ENCODE data around the gene MAP1A. TPM values are rescaled to one million over a fixed set of nuclear protein-coding genes. Genes with fewer than 3 reads are reported as not detected.

Gene MAP1A
- 16.5 and 18.7 TPM in 2 replicates for total RNA-seq

DNA sequence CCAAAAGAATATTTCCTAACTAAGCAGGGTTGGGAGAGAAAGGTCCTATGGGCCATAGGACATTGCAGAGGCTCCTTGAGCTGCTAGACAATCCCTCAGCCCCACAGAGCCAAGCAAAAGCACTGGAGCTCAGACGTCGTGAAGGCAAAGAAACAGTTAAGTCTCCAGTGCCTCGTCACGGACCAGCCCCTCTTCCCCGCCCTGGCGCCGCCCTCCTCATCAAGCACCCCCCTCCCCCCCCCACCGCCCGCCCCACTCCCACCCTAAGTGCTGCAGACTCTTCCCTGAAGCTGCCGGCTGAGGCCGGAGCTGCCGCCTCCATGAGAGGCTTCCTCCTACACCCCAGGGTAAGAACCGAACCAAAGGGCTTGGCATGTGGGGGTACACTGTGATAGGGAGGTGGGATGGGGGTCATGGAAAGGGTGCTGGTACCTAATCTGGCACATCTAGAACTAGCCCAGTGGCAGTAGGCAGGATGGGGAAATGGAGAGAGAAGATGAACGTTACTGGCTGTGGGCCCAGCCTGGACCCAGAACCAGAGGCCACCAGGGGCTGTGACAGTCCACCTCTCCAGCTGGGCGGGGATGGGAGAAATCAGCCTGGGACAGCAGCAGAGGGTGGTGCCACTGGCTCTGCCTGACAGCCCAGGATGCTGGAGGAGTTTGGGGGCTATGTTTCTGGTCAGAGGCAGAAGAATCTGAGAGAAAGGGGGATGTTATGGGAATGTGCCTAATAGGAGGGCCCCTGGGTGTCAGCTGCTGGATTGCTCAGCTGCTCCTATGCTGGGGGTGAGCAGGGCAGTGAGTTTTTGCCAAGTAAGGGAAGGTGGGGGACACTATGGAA is at the start of gene MAP1A:
Gene MAP1A, plus strand, starts transcription at position 255 of the 843 bp plus-strand sequence. CDS start 3,866 bp downstream, outside the sequence.

DNA sequence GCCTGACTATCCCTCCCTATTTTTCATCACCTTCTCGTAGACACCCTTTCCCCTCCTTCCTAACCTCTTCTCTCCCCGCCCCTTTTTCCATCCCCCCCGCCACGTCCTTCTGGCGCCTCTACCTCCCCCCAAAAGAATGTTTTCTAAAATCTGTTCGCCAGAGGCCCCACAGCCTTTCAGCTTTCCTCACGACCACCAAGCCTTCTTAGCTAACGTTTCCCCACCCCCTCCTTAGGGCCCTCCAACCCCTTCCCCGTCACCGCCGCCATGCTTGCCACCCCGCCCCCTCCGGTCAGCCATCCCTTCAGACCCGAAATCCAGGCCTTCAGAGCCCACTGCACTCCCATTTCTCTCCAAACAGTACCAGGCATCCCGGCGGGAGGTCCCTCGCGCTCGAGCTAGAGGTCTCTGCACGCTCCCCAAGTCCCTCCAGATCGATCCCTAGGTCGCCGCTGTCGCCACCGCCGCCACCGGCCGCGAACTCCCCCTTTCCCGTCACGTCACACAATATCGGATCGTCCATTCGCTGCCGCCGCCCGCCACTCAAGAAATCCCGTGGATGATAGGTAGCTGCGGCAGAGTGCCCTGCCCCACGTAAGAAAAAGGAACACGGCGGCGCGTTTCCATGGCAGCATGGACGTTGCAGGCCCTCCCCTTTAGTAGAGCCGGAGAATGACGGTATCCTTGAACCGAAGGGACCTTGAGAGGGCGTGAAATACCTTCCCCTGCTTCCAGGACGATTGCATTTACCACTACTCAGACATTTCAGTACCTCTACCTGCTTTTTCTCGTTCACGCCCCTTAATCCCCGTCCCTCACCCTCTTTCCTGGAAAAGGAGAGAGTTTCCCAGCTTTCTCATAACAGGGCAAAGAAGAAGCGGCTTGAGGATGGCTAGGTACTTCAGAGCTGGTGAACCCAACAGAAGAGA is 24.5 kb upstream of the MAP1A start, which contains the start of gene TP53BP1:
Gene TP53BP1, minus strand, starts transcription at position 484 of the 929 bp plus-strand sequence. Its CDS starts 113 bp downstream, at position 371.

Other genes with a start within 250 kb of the MAP1A start
- not detected in 2 replicates for gene TGM7, start 215.4 kb upstream of the MAP1A start, total RNA-seq
- gene LCMT2, start 187.0 kb upstream of the MAP1A start, total RNA-seq = 3.7 and 5.5 TPM in 2 replicates
- gene ZSCAN29, start 146.6 kb upstream of the MAP1A start, total RNA-seq = 9.2 and 9.7 TPM in 2 replicates
- 13.3 and 15.0 TPM in 2 replicates for gene TUBGCP4, start 146.5 kb upstream of the MAP1A start, total RNA-seq
- gene TP53BP1, start 24.5 kb upstream of the MAP1A start, total RNA-seq = 26.2 and 27.8 TPM in 2 replicates
- gene PPIP5K1, start 72.6 kb downstream of the MAP1A start, total RNA-seq = 4.3 and 7.4 TPM in 2 replicates
- not detected in 2 replicates for gene CKMT1B, start 76.4 kb downstream of the MAP1A start, total RNA-seq
- gene STRC, start 101.2 kb downstream of the MAP1A start, total RNA-seq = not detected in 2 replicates
- gene CATSPER2, start 131.2 kb downstream of the MAP1A start, total RNA-seq = 0.15 and 0.17 TPM in 2 replicates
- gene CKMT1A, start 176.3 kb downstream of the MAP1A start, total RNA-seq = not detected in 2 replicates
- 157 and 161 TPM in 2 replicates for gene PDIA3, start 228.8 kb downstream of the MAP1A start, total RNA-seq

Data from bronchus fibroblast of lung (primary cell).